Measurements from ENCODE around the gene CPO. TPM values are rescaled to one million over a fixed set of nuclear protein-coding genes. Genes with fewer than 3 reads are reported as not detected.

CPO gene
- total RNA-seq, 1 experiment from 2014 or later = 0.32 TPM

- no peaks in the 10 kb centered on the region for H3K27me3 ChIP-seq (ENCODE audit: insufficient read depth, low read length)
- no peaks in the 10 kb centered on the region for H3K79me2 ChIP-seq (ENCODE audit: insufficient read depth, low read length)
- H3K4me1 ChIP-seq (ENCODE audit: control insufficient read depth in 1 of 2, insufficient read depth in 2 of 2, low read length in 2 of 2) = peaks cover 0 to 8% of the 10 kb centered on the region in 2 experiments; a peak in 2 of 4 replicates
- ATAC-seq = no peak
- H3K36me3 ChIP-seq (ENCODE audit: control insufficient read depth in 1 of 2, insufficient read depth in 2 of 2, low read length in 2 of 2) = no peaks in the 10 kb centered on the region
- ChIA-PET CTCF (no interaction called here), POLR2A (no interaction called here), RAD21 (ENCODE audit: low non-redundant PET in 1 of 2, low total read pairs in 2 of 2, uncharacterized antibody in 2 of 2, unreplicated experiment in 2 of 2) (no interaction called here)
- intact Hi-C loops (cut with micrococcal nuclease) = no loop called here
- no peak overlapping the region for H3K4me3 ChIP-seq (replicated peaks in 1 of 2; ENCODE audit: low read depth in 1 of 2, low read length in 2 of 2)
- H2AFZ ChIP-seq (ENCODE audit: low read depth, low read length, poor library complexity, severe bottlenecking) = no peak overlapping the region
- no peak for TF ChIP-seq RAD21 (IDR thresholded peaks at IDR 0.05; ENCODE audit: low read depth)
- TF ChIP-seq ELF1 (IDR thresholded peaks at IDR 0.05; ENCODE audit: borderline replicate concordance, low read depth) = no peak
- 0 out of 2 replicates have a peak, but pooled peaks have one; percentile 16 for TF ChIP-seq FOSL1 (IDR thresholded peaks at IDR 0.05; ENCODE audit: low read depth)
- no peak for TF ChIP-seq ZNF274 (IDR thresholded peaks at IDR 0.05; ENCODE audit: low read depth, low read length)
- TF ChIP-seq JUND (IDR thresholded peaks at IDR 0.05) = no peak
- TF ChIP-seq POLR2AphosphoS5 (IDR thresholded peaks at IDR 0.05; ENCODE audit: low read depth, low read length) = no peak
- no peak for TF ChIP-seq SRF (IDR thresholded peaks at IDR 0.05; ENCODE audit: low read depth)
- DNase-seq (ENCODE audit: low read depth, low spot score) = no peak
- no peaks in the 10 kb centered on the region for H3K9me3 ChIP-seq (ENCODE audit: control insufficient read depth in 1 of 2, insufficient read depth in 1 of 2, low read depth in 1 of 2, low read length in 2 of 2)
- H3K4me2 ChIP-seq (ENCODE audit: low read length) = peak overlapping the region; percentile 45
- no peaks in the 10 kb centered on the region for H3K9me2 ChIP-seq (ENCODE audit: insufficient read depth)
- no peak overlapping the region for H3K9ac ChIP-seq (ENCODE audit: low read length)
- BruUV-seq (replicated peaks) = no TSS peak
- no peaks in the 10 kb centered on the region for H4K20me1 ChIP-seq (ENCODE audit: insufficient read depth)
- H3K27ac ChIP-seq (ENCODE audit: low read depth, low read length) = no peak overlapping the region
Measured at GRCh38 chr2:207012461-207012860, 73.1 kb downstream of the CPO start.

- intact Hi-C loops (cut with micrococcal nuclease) = no loop called here
- H3K9me3 ChIP-seq (ENCODE audit: control insufficient read depth in 1 of 2, insufficient read depth in 1 of 2, low read depth in 1 of 2, low read length in 2 of 2) = no peaks in the 10 kb centered on the region
- H3K27ac ChIP-seq (ENCODE audit: low read depth, low read length) = no peak overlapping the region
- H3K9me2 ChIP-seq (ENCODE audit: insufficient read depth) = no peaks in the 10 kb centered on the region
- H3K27me3 ChIP-seq (ENCODE audit: insufficient read depth, low read length) = no peaks in the 10 kb centered on the region
- ChIA-PET POLR2A (no interaction called here), RAD21 (ENCODE audit: low non-redundant PET in 1 of 2, low total read pairs in 2 of 2, uncharacterized antibody in 2 of 2, unreplicated experiment in 2 of 2) (no interaction called here), CTCF (no interaction called here)
- H4K20me1 ChIP-seq (ENCODE audit: insufficient read depth) = no peaks in the 10 kb centered on the region
- H3K4me3 ChIP-seq (replicated peaks in 1 of 2; ENCODE audit: low read depth in 1 of 2, low read length in 2 of 2) = no peak overlapping the region
- no TSS peak for BruUV-seq (replicated peaks)
- no peak overlapping the region for H2AFZ ChIP-seq (ENCODE audit: low read depth, low read length, poor library complexity, severe bottlenecking)
- H3K79me2 ChIP-seq (ENCODE audit: insufficient read depth, low read length) = no peaks in the 10 kb centered on the region
- no peak overlapping the region for H3K4me2 ChIP-seq (ENCODE audit: low read length)
- no peaks in the 10 kb centered on the region for H3K36me3 ChIP-seq (ENCODE audit: control insufficient read depth in 1 of 2, insufficient read depth in 2 of 2, low read length in 2 of 2)
- no peak overlapping the region for H3K9ac ChIP-seq (ENCODE audit: low read length)
- ATAC-seq = no peak
- DNase-seq (ENCODE audit: low read depth, low spot score) = no peak
- peaks cover 0 to 8% of the 10 kb centered on the region in 2 experiments; a peak in 2 of 4 replicates for H3K4me1 ChIP-seq (ENCODE audit: control insufficient read depth in 1 of 2, insufficient read depth in 2 of 2, low read length in 2 of 2)
- TF ChIP-seq, protein P1, sequence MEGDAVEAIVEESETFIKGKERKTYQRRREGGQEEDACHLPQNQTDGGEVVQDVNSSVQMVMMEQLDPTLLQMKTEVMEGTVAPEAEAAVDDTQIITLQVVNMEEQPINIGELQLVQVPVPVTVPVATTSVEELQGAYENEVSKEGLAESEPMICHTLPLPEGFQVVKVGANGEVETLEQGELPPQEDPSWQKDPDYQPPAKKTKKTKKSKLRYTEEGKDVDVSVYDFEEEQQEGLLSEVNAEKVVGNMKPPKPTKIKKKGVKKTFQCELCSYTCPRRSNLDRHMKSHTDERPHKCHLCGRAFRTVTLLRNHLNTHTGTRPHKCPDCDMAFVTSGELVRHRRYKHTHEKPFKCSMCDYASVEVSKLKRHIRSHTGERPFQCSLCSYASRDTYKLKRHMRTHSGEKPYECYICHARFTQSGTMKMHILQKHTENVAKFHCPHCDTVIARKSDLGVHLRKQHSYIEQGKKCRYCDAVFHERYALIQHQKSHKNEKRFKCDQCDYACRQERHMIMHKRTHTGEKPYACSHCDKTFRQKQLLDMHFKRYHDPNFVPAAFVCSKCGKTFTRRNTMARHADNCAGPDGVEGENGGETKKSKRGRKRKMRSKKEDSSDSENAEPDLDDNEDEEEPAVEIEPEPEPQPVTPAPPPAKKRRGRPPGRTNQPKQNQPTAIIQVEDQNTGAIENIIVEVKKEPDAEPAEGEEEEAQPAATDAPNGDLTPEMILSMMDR (IDR thresholded peaks at IDR 0.05 in 2 of 3, conservative IDR thresholded peaks at IDR 0.05 in 1 of 3; ENCODE audit: borderline replicate concordance in 1 of 3, insufficient read depth in 1 of 3, low read depth in 2 of 3, low read length in 2 of 3) = no peak
- TF ChIP-seq POLR2A (IDR thresholded peaks at IDR 0.05; ENCODE audit: borderline replicate concordance, extremely low read depth, insufficient read depth, insufficient read length) (no peak), JUND (IDR thresholded peaks at IDR 0.05) (no peak), ELF1 (IDR thresholded peaks at IDR 0.05; ENCODE audit: borderline replicate concordance, low read depth) (no peak), CEBPB (IDR thresholded peaks at IDR 0.05; ENCODE audit: low read depth) (no peak), SP1 (IDR thresholded peaks at IDR 0.05; ENCODE audit: low read depth) (no peak), EZH2 (IDR thresholded peaks at IDR 0.05) (no peak), MAX (IDR thresholded peaks at IDR 0.05) (no peak), EGR1 (IDR thresholded peaks at IDR 0.05; ENCODE audit: low read depth) (no peak), POLR2AphosphoS5 (IDR thresholded peaks at IDR 0.05; ENCODE audit: low read depth, low read length) (no peak), ZFX (IDR thresholded peaks at IDR 0.05) (no peak), SIN3A (IDR thresholded peaks at IDR 0.05; ENCODE audit: low read depth) (no peak), EZH2phosphoT487 (IDR thresholded peaks at IDR 0.05; ENCODE audit: borderline replicate concordance) (no peak), SRF (IDR thresholded peaks at IDR 0.05; ENCODE audit: low read depth) (no peak)
- TF ChIP-seq, protein P2, sequence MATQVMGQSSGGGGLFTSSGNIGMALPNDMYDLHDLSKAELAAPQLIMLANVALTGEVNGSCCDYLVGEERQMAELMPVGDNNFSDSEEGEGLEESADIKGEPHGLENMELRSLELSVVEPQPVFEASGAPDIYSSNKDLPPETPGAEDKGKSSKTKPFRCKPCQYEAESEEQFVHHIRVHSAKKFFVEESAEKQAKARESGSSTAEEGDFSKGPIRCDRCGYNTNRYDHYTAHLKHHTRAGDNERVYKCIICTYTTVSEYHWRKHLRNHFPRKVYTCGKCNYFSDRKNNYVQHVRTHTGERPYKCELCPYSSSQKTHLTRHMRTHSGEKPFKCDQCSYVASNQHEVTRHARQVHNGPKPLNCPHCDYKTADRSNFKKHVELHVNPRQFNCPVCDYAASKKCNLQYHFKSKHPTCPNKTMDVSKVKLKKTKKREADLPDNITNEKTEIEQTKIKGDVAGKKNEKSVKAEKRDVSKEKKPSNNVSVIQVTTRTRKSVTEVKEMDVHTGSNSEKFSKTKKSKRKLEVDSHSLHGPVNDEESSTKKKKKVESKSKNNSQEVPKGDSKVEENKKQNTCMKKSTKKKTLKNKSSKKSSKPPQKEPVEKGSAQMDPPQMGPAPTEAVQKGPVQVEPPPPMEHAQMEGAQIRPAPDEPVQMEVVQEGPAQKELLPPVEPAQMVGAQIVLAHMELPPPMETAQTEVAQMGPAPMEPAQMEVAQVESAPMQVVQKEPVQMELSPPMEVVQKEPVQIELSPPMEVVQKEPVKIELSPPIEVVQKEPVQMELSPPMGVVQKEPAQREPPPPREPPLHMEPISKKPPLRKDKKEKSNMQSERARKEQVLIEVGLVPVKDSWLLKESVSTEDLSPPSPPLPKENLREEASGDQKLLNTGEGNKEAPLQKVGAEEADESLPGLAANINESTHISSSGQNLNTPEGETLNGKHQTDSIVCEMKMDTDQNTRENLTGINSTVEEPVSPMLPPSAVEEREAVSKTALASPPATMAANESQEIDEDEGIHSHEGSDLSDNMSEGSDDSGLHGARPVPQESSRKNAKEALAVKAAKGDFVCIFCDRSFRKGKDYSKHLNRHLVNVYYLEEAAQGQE (IDR thresholded peaks at IDR 0.05; ENCODE audit: low read depth) = no peak
Measured at GRCh38 chr2:207014424-207014823, 75.1 kb downstream of the CPO start.

All from HCT116 (cell line).